ENCODE results near the gene EYA4. TPM values are rescaled to one million over a fixed set of nuclear protein-coding genes. Genes with fewer than 3 reads are reported as not detected.

Gene EYA4
- total and polyA plus RNA-seq, 2 of the 4 experiments (the other 2 are of a cell fraction): 5.7 to 11.1 TPM

GRCh38 chr6:133286765-133287164 lies 45.6 kb downstream of the EYA4 start:
- Histone ChIP-seq H3K79me1 (ENCODE audit: low read depth in 1 of 2, low read length in 2 of 2) (peaks cover 3 to 20% of the 10 kb centered on the region in 2 experiments; a peak in 3 of 4 replicates), H2AK9ac (replicated peaks; ENCODE audit: low read depth, low read length, poor library complexity) (no peak overlapping the region), H2BK20ac (ENCODE audit: low read depth, low read length) (no peak overlapping the region), H2BK5ac (ENCODE audit: low read depth, low read length, poor library complexity, severe bottlenecking) (no peak overlapping the region), H2BK15ac (ENCODE audit: low read depth, low read length) (no peak overlapping the region), H2AK5ac (ENCODE audit: low read depth, low read length) (no peak overlapping the region), H3K36me3 (ENCODE audit: control insufficient read depth, insufficient read depth, low read length) (no peaks in the 10 kb centered on the region), H3K9ac (ENCODE audit: low read depth, low read length) (no peak overlapping the region), H4K91ac (ENCODE audit: insufficient read depth, low read depth, low read length) (no peak overlapping the region), H3K27me3 (ENCODE audit: control insufficient read depth, insufficient read depth, low read length) (no peaks in the 10 kb centered on the region), H3K56ac (ENCODE audit: extremely low read depth, insufficient read depth, low read length) (no peak overlapping the region), H4K5ac (ENCODE audit: low read depth, low read length) (no peak overlapping the region), H3K4me2 (ENCODE audit: low read depth, low read length) (no peak overlapping the region), H2BK120ac (ENCODE audit: low read depth, low read length) (no peak overlapping the region), H3K18ac (ENCODE audit: low read depth, low read length) (no peak overlapping the region), H3K4ac (ENCODE audit: low read depth, low read length) (no peak overlapping the region), H3K4me3 (ENCODE audit: insufficient read depth, low read depth, low read length) (no peak overlapping the region), H3K14ac (replicated peaks; ENCODE audit: low read depth, low read length) (no peak overlapping the region), H3K27ac (ENCODE audit: insufficient read depth, low read length) (no peak overlapping the region), H3K23ac (ENCODE audit: low read depth, low read length) (no peak overlapping the region), H3K9me3 (ENCODE audit: control insufficient read depth, insufficient read depth, low read length) (no peaks in the 10 kb centered on the region), H2AFZ (replicated peaks; ENCODE audit: low read length, poor library complexity) (no peak overlapping the region), H3K9me1 (ENCODE audit: insufficient read depth, low read length) (peaks cover 3% of the 10 kb centered on the region), H3K4me1 (ENCODE audit: control insufficient read depth, insufficient read depth, low read length) (no peaks in the 10 kb centered on the region), H4K20me1 (ENCODE audit: insufficient read depth, low read length) (peaks cover 4% of the 10 kb centered on the region; the same call in 1 of the 2 replicates), H4K8ac (ENCODE audit: low read depth in 2 of 2, low read length in 2 of 2) (no peak overlapping the region)
- TF ChIP-seq FOS (IDR thresholded peaks at IDR 0.05; ENCODE audit: low read depth, low read length): no peak
- peak; percentile 58 for TF ChIP-seq RAD21 (IDR thresholded peaks at IDR 0.05; ENCODE audit: low read length)
- TF ChIP-seq CTCF (conservative IDR thresholded peaks at IDR 0.05; ENCODE audit: low read depth, low read length): peak; percentile 48
- peak; percentile 43 for TF ChIP-seq SMC3 (IDR thresholded peaks at IDR 0.05; ENCODE audit: low read depth, low read length)
- no peak for TF ChIP-seq CHD1 (IDR thresholded peaks at IDR 0.05; ENCODE audit: low read depth, low read length)
- no TSS peak for BruUV-seq (replicated peaks)
- ChIA-PET POLR2A (ENCODE audit: unreplicated experiment) (no interaction called here), CTCF (no interaction called here)
- dilution Hi-C loops (cut with HindIII; ENCODE audit: low sequenced_read_pairs, unreplicated experiment): no loop called here
- ATAC-seq (ENCODE audit: low read depth) (peak; percentile 44; the same call in 1 of the 2 replicates), DNase-seq (peak; percentile 27)
- in situ Hi-C loops (cut with MboI; ENCODE audit: low sequenced_read_pairs): no loop called here
- WGBS, 2 experiments (ENCODE audit: extremely low coverage in 2 of 2, insufficient read length in 1 of 2): no CpG with 5 or more reads among the region's 1 CpG
- intact Hi-C loops (cut with micrococcal nuclease): loop anchor here (5.0 kb wide), 1 partner anchor 266 kb away; no protein-coding TSS in a partner anchor

All from IMR-90 (cell line).